K562 (cell line): ENCODE measurements around the gene PPAN. TPM values are rescaled to one million over a fixed set of nuclear protein-coding genes. Genes with fewer than 3 reads are reported as not detected.

Source experiments
- CBX1 ChIP-seq: sonication (generic); IDR thresholded peaks from 2 replicates; pipeline ENCODE4 v1.6.1; 2016; ENCODE audit warnings: antibody characterized with exemption, low read depth, mild to moderate bottlenecking
- CREB1 ChIP-seq, 2 experiments: sonication (generic) in 1 of 2; formaldehyde crosslinking in 1 of 2; IDR thresholded peaks; 2 replicates each; pipeline versions ENCODE4 v1.6.1 to v1.8.0; 2012 to 2022; ENCODE audit warnings: inconsistent platforms in 1 of 2, mild to moderate bottlenecking in 1 of 2, missing genetic modification reagents in 1 of 2, moderate library complexity in 1 of 2
- FOXP1 ChIP-seq: sonication (generic); formaldehyde crosslinking; IDR thresholded peaks from 2 replicates; pipeline ENCODE4 v1.8.0; 2022; ENCODE audit warnings: mild to moderate bottlenecking, missing genetic modification reagents
- FUS ChIP-seq: fragments of 200-400 bp; formaldehyde crosslinking; optimal IDR thresholded peaks from 2 replicates; pipeline ENCODE3; 2017; ENCODE audit warnings: low read depth, low read length
- HDAC6 ChIP-seq: IDR thresholded peaks from 2 replicates; pipeline ENCODE4 v1.6.1; 2012; ENCODE audit warnings: low read depth, mild to moderate bottlenecking, control low read depth, inconsistent platforms, low read length, moderate library complexity
- HNRNPL ChIP-seq: fragments of 200-400 bp; formaldehyde crosslinking; IDR thresholded peaks from 2 replicates; pipeline ENCODE4 v1.6.1; 2017; ENCODE audit warnings: low read depth, mild to moderate bottlenecking, low read length
- MYNN ChIP-seq, 2 experiments: sonication (generic); formaldehyde crosslinking in 1 of 2; IDR thresholded peaks; 2 replicates each; pipeline versions ENCODE4 v1.5.0 to v1.6.1; 2016 to 2020; ENCODE audit warnings: antibody characterized with exemption in 1 of 2, missing genetic modification reagents in 1 of 2
- OTX1 ChIP-seq: fragments of 450-650 bp; formaldehyde crosslinking; IDR thresholded peaks from 2 replicates; pipeline ENCODE4 v1.4.0; 2022; ENCODE audit warnings: mild to moderate bottlenecking
- PCBP1 ChIP-seq: fragments of 200-400 bp; formaldehyde crosslinking; IDR thresholded peaks from 2 replicates; pipeline ENCODE4 v1.6.1; 2018; ENCODE audit warnings: mild to moderate bottlenecking, low read depth, low read length; ENCODE audit not compliant: poor library complexity, severe bottlenecking
- POLR2AphosphoS2 ChIP-seq: IDR thresholded peaks from 2 replicates; pipeline ENCODE4 v1.6.1; 2012; ENCODE audit warnings: low read length, improper control_type of control experiment
- POLR2B ChIP-seq: fragments of 450-650 bp; IDR thresholded peaks from 2 replicates; pipeline ENCODE4 v1.6.1; 2018; ENCODE audit warnings: low read depth; ENCODE audit not compliant: partially characterized antibody
- RBFOX2 ChIP-seq: fragments of 200-400 bp; formaldehyde crosslinking; IDR thresholded peaks from 2 replicates; pipeline ENCODE4 v1.6.1; 2017; ENCODE audit warnings: low read depth, mild to moderate bottlenecking, low read length, moderate library complexity
- RBM14 ChIP-seq: fragments of 200-400 bp; formaldehyde crosslinking; IDR thresholded peaks from 2 replicates; pipeline ENCODE4 v1.6.1; 2018; ENCODE audit warnings: low read depth, mild to moderate bottlenecking, low read length, moderate library complexity, borderline replicate concordance; ENCODE audit not compliant: insufficient read depth
- REST ChIP-seq, 2 experiments: fragments of 450-650 bp; formaldehyde crosslinking in 1 of 2; IDR thresholded peaks; 2 replicates each; pipeline versions ENCODE4 v1.4.0 to v1.6.1; 2014 to 2020; ENCODE audit warnings: mild to moderate bottlenecking in 2 of 2, borderline replicate concordance in 1 of 2, low read depth in 1 of 2
- U2AF1 ChIP-seq: fragments of 200-400 bp; formaldehyde crosslinking; optimal IDR thresholded peaks from 2 replicates; pipeline ENCODE3; 2017; ENCODE audit warnings: mild to moderate bottlenecking, low read depth, low read length, moderate library complexity
- ZBTB33 ChIP-seq: sonication (generic); formaldehyde crosslinking; IDR thresholded peaks from 2 replicates; pipeline ENCODE4 v1.8.1; 2023; ENCODE audit warnings: mild to moderate bottlenecking, missing genetic modification reagents
- ZNF77 ChIP-seq: fragments of 250-450 bp; sonication (Bioruptor Pico); IDR thresholded peaks from 2 replicates; pipeline ENCODE4 v1.5.0; 2020
- polyA plus RNA-seq, 8 experiments: library from polyadenylated mRNA; depleted of rRNA in 4 of 8; stranded (reverse) in 5 of 8; unstranded in 3 of 8; fragments of >200 nt; fragmentation: Nextera tagmentation in 2 of 8; fragmentation: Illumina TruSeq in 1 of 8; extraction: Ambion mirVana in 2 of 8; extraction: Trizol in 1 of 8; gene quantifications; 2 replicates each; pipeline versions ENCODE4 v1.2.1 to v1.2.3, GENCODE V29; 2011 to 2014; ENCODE audit warnings: inconsistent platforms in 1 of 8, missing spikeins in 1 of 8
- total RNA-seq, 7 experiments: library from RNA; depleted of rRNA in 6 of 7; stranded (reverse); fragments of >200 nt in 6 of 7; fragmentation: Illumina TruSeq in 2 of 7; extraction: Trizol in 2 of 7; gene quantifications; 2 replicates each; pipeline versions ENCODE4 v1.2.1 to v1.2.3, GENCODE V29; 2011 to 2021; ENCODE audit warnings: low replicate concordance in 1 of 7

The PPAN gene
- total and polyA plus RNA-seq, 9 of the 15 experiments (the other 6 are each of a cell fraction or from before 2014, with no cell fraction given): 2.2 to 129 (median 59.1) TPM

GRCh38 chr19:10113964-10114650 is 7.9 kb downstream of the PPAN start (continued):
- TF ChIP-seq CREB1 (IDR thresholded peaks at IDR 0.05) (peak; percentile 3; the same call in 1 of the 2 replicates), CREB1 (CRISPR knock-in tag; IDR thresholded peaks at IDR 0.05) (no peak), POLR2AphosphoS2 (peak; percentile 20; the same call in 1 of the 2 replicates), ZNF77 (CRISPR knock-in tag) (0 out of 2 replicates have a peak, but pooled peaks have one; percentile 7), RBM14 (0 out of 2 replicates have a peak, but pooled peaks have one; percentile 68), RBFOX2 (peak; percentile 17), HDAC6 (0 out of 2 replicates have a peak, but pooled peaks have one; percentile 46), FOXP1 (CRISPR knock-in tag) (0 out of 2 replicates have a peak, but pooled peaks have one; percentile 15), POLR2B (peak; percentile 47), PCBP1 (peak; percentile 78), HNRNPL (peak; percentile 97), FUS (peak; percentile 95), ZBTB33 (CRISPR knock-in tag) (peak; percentile 98), REST (IDR thresholded peaks at IDR 0.05; ENCODE audit: borderline replicate concordance) (no peak), REST (CRISPR knock-in tag; IDR thresholded peaks at IDR 0.05; ENCODE audit: low read depth) (0 out of 2 replicates have a peak, but pooled peaks have one; percentile 36), CBX1 (0 out of 2 replicates have a peak, but pooled peaks have one; percentile 31), OTX1 (CRISPR knock-in tag) (no peak), U2AF1 (peak; percentile 99), MYNN (IDR thresholded peaks at IDR 0.05) (0 out of 2 replicates have a peak, but pooled peaks have one; percentile 6), MYNN (CRISPR knock-in tag; IDR thresholded peaks at IDR 0.05) (no peak)
